ENCODE measurements around the gene KRTCAP2.

The KRTCAP2 gene

DNA sequence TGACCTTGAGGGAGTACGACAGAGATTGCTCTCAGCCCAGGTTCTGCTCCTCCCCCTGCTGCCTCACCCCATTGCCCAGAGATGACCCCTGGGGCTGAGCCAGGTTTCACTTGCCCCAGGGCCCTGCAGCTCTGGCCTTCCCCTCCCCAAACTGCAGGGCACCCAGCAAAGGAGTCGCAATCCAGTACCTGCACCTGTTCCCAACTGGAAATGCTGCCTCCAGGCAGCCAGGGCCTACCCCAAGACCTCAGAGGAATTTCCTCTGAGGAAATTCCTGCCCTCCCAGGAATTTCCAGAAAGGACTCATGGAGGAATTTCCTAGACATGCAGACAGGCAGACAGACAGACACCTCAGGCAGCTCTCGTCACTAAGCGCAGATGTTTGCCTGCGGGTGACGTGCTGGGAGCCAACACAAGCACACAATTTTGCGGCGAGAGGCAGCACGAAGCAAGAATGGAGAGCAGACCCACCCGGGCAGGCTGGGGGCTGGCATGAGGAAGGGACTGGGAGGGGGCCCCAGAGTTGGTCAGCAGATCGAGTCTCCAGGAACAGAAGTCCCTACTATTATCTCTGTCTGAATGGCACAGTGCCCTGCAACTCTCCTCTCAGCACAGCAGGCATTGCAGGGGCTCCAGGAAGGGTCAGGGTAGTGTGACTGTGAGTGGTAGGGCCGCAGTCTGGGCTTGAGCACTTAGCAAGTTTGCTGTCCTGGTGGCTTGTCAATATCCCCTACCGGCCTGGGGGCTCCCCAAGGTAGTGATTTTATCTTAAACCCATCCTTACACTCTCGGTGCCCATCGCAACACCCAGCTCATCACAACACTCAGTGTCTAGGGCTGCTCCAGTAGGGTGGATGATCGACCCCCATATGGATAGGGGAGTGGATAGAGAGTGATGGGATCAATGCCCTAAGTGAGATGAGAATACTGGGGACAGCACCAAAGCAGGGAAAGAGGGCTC, 48.3 kb downstream of the KRTCAP2 start:
- H3K36me3 ChIP-seq (ENCODE audit: control insufficient read depth, insufficient read depth, low read length), result no peaks in the 10 kb centered on the region
- DNase-seq (ENCODE audit: extremely low read depth, insufficient read length), result no peak
- H3K27me3 ChIP-seq (replicated peaks; ENCODE audit: control insufficient read depth, insufficient read depth, low read length), result no peaks in the 10 kb centered on the region; the same call in 1 of the 2 replicates
- no peak for TF ChIP-seq CTCF (IDR thresholded peaks at IDR 0.05; ENCODE audit: insufficient read depth, low read length, poor library complexity, severe bottlenecking)
- H3K4me3 ChIP-seq (replicated peaks; ENCODE audit: low read depth, low read length), result no peak overlapping the region

GRCh38 chr1:155123801-155124200, 49.3 kb downstream of the KRTCAP2 start:
- H3K36me3 ChIP-seq (ENCODE audit: control insufficient read depth, insufficient read depth, low read length), result no peaks in the 10 kb centered on the region
- TF ChIP-seq CTCF (IDR thresholded peaks at IDR 0.05; ENCODE audit: insufficient read depth, low read length, poor library complexity, severe bottlenecking), result no peak
- no peak for DNase-seq (ENCODE audit: extremely low read depth, insufficient read length)
- no peak overlapping the region for H3K4me3 ChIP-seq (replicated peaks; ENCODE audit: low read depth, low read length)
- H3K27me3 ChIP-seq (replicated peaks; ENCODE audit: control insufficient read depth, insufficient read depth, low read length), result no peaks in the 10 kb centered on the region; the same call in 1 of the 2 replicates

DNA sequence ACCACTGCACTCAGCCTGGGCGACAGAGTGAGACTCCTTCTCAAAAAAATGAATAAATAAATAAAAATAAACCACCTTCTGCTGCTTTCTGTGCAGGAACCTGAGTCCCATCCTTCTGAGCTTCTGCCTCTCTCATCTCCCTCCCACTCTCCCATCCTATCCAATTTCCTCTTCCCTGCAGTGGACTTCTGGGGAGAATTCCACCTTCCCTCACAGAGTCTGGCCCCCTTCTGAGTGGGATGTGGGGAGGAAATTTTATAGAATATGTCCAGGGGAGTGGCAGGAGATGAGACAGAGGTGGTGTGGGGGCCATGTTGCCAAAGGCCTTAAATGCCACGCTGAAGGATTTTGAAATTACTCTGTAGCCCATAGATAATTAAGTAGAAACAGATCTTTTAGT, 50.8 kb downstream of the KRTCAP2 start:
- no peak for TF ChIP-seq CTCF (IDR thresholded peaks at IDR 0.05; ENCODE audit: insufficient read depth, low read length, poor library complexity, severe bottlenecking)
- no peak for DNase-seq (ENCODE audit: extremely low read depth, insufficient read length)
- no peak overlapping the region for H3K4me3 ChIP-seq (replicated peaks; ENCODE audit: low read depth, low read length)
- no peaks in the 10 kb centered on the region for H3K36me3 ChIP-seq (ENCODE audit: control insufficient read depth, insufficient read depth, low read length)
- H3K27me3 ChIP-seq (replicated peaks; ENCODE audit: control insufficient read depth, insufficient read depth, low read length), result no peaks in the 10 kb centered on the region; the same call in 1 of the 2 replicates

DNA sequence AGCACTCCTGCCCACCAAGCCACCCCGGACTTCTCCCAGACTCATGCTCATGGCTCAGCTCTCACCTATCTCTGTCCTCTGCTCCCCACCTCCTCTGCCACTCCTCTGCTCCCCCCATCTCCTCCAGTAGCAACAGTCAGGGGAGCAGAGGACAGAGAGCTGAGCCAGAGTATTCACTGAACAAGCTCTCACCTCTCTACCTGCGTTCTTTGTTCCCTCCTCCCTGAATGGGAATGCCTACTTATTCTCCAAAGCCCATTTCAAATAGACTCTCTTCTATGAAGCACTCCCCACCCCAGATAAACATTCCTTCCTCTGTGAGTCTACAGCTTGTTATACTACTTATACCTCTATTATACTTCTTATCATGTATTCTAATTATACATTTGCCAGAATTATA, 51.9 kb downstream of the KRTCAP2 start:
- no peak overlapping the region for H3K4me3 ChIP-seq (replicated peaks; ENCODE audit: low read depth, low read length)
- H3K36me3 ChIP-seq (ENCODE audit: control insufficient read depth, insufficient read depth, low read length), result no peaks in the 10 kb centered on the region
- TF ChIP-seq CTCF (IDR thresholded peaks at IDR 0.05; ENCODE audit: insufficient read depth, low read length, poor library complexity, severe bottlenecking), result no peak
- H3K27me3 ChIP-seq (replicated peaks; ENCODE audit: control insufficient read depth, insufficient read depth, low read length), result no peaks in the 10 kb centered on the region; the same call in 1 of the 2 replicates
- no peak for DNase-seq (ENCODE audit: extremely low read depth, insufficient read length)

GRCh38 chr1:155120253-155120652, 52.9 kb downstream of the KRTCAP2 start:
- no peaks in the 10 kb centered on the region; the same call in 1 of the 2 replicates for H3K27me3 ChIP-seq (replicated peaks; ENCODE audit: control insufficient read depth, insufficient read depth, low read length)
- no peak for DNase-seq (ENCODE audit: extremely low read depth, insufficient read length)
- no peaks in the 10 kb centered on the region for H3K36me3 ChIP-seq (ENCODE audit: control insufficient read depth, insufficient read depth, low read length)
- TF ChIP-seq CTCF (IDR thresholded peaks at IDR 0.05; ENCODE audit: insufficient read depth, low read length, poor library complexity, severe bottlenecking), result no peak
- no peak overlapping the region for H3K4me3 ChIP-seq (replicated peaks; ENCODE audit: low read depth, low read length)

Measured in GM06990 (cell line).